GM15510 (cell line): Measurements from ENCODE around the gene ARHGEF9.

ENCODE experiments used
- POLR2A ChIP-seq: IDR thresholded peaks from 3 replicates; pipeline ENCODE4 v1.6.1; 2011; ENCODE audit warnings: borderline replicate concordance; ENCODE audit not compliant: insufficient read length; ENCODE audit errors: extremely low read depth

Gene ARHGEF9

DNA sequence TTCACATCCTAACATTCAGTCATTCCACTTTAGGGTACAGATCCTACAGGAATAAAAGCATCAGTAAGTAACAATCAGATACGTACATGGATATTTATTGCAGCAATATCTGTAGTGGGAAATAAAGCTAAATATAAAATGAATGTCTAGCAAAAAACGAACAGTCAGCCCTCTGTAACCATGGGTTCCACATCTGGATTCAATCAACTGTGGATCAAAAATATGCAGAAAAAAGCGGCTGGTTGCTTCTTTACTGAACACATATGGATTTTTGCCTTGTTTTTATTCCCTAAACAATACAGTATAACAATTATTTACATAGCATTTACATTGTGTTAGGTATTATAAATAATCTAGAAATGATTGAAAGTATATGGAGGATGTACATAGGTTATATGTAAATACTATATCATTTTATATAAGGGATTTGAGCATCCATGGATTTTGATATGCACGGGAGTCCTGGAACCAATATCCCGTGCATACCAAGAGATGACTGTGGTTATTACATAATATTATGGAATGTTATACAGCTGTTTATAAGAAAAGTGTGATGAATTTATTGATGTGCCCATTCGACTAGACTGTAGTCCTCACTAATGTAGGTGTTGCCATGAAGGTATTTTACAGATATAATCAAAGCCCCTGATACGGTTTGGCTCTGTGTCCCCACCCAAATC lies 132.8 kb downstream of the ARHGEF9 start:
- no peak for TF ChIP-seq POLR2A

DNA sequence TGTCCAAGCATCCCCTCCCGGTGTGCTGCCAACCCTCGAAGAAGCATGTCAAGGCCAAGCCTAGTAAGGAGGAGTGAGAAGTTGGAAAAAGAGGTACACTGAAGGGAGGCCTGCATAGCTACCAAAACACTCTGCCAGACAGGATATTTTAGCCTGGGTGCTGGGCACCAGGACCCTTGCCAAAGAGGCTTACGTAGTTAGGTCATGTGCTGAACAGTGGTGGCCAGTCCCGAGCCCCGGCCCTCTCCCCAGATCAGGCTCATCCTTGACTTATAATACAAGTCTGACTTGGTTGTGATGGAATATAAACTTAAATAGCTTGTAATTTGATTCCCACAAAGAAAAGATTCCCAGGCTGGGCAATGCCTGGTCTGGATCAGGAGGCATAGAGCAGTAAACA lies 149.3 kb downstream of the ARHGEF9 start:
- TF ChIP-seq POLR2A: no peak

DNA sequence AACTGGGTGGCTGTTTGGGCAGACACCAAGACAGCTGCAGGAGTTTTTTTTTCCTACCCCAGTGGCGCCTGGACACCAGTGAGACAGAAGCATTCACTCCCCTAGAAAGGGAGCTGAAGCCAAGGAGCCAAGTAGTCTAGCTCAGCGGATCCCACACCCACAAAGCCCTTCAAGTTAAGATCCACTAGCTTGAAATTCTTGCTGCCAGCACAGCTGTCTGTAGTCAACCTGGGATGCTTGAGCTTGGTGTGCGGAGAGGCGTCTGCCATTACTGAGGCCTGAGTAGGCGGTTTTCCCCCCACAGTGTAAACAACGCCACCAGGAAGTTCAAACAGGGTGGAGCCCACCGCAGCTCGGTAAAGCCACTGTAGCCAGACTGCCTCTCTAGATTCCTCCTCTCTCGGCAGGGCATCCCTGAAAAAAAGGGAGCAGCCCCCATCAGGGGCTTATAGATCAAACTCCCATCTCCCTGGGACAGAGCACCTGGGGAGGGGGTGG lies 171.4 kb downstream of the ARHGEF9 start:
- TF ChIP-seq POLR2A: no peak

DNA sequence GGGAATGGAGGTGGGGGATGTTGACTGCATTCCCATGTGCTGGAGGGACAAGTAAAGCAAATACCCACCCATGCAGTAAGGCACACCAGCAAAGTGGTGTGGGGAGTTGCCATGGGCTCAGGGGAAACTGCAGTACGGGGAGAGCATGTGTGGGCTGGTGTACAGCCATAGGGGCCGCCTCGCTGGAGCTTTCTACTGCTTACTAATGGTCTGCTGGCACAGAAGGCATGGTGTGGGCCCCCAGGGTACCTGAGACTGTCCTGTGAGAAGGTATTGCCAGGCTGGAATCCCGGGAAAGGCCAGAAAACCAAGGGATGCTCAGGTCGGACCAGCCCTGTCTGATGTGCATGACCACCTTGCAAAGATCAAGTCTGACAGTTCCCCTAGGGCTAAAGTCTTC lies 199.1 kb downstream of the ARHGEF9 start:
- no peak for TF ChIP-seq POLR2A
